ENCODE measurements around the gene MSRB1. TPM values are rescaled to one million over a fixed set of nuclear protein-coding genes. Genes with fewer than 3 reads are reported as not detected.

Gene MSRB1
- total and polyA plus RNA-seq, 2 donors (not counting 1 experiment from before 2014, with no cell fraction given), result 7.1 to 21.4 TPM

- H3K27ac ChIP-seq (ENCODE audit: insufficient read depth, low read length), result no peak overlapping the region
- peaks cover 37% of the 10 kb centered on the region for H3K36me3 ChIP-seq (ENCODE audit: control insufficient read depth, insufficient read depth, low read length)
- no peak overlapping the region for H2AFZ ChIP-seq (ENCODE audit: low read length)
- peaks cover 14% of the 10 kb centered on the region for H3K79me2 ChIP-seq (ENCODE audit: control insufficient read depth, insufficient read depth, low read length)
- no peak overlapping the region for H3K4me2 ChIP-seq (ENCODE audit: extremely low read depth, insufficient read depth, low read length)
- no peaks in the 10 kb centered on the region for H4K20me1 ChIP-seq (ENCODE audit: control insufficient read depth, extremely low read depth, insufficient read depth, low read length)
- H3K4me3 ChIP-seq (replicated peaks in 1 of 4; ENCODE audit: control extremely low read depth in 1 of 4, insufficient read depth in 1 of 4, low read depth in 3 of 4, low read length in 4 of 4), result no peak overlapping the region
- DNase-seq (ENCODE audit: low read depth in 2 of 2), result no peak
- H3K9ac ChIP-seq (ENCODE audit: insufficient read depth, low read length), result no peak overlapping the region
- no peaks in the 10 kb centered on the region for H3K4me1 ChIP-seq (ENCODE audit: control insufficient read depth, extremely low read depth, insufficient read depth, low read length)
- TF ChIP-seq EZH2 (IDR thresholded peaks at IDR 0.05; ENCODE audit: low read length, missing control alignments) (no peak), CTCF (conservative IDR thresholded peaks at IDR 0.05 in 1 of 2, IDR thresholded peaks at IDR 0.05 in 1 of 2; ENCODE audit: low read depth in 1 of 2, low read length in 2 of 2) (no peak)
- H3K9me3 ChIP-seq (ENCODE audit: control insufficient read depth, insufficient read depth, low read depth, low read length), result no peaks in the 10 kb centered on the region
- peaks cover 12% of the 10 kb centered on the region for H3K27me3 ChIP-seq (ENCODE audit: control insufficient read depth, insufficient read depth, low read length)
Observed at GRCh38 chr16:1976216-1976520, 33.2 kb upstream of the MSRB1 start.

- no peak overlapping the region for H2AFZ ChIP-seq (ENCODE audit: low read length)
- no peaks in the 10 kb centered on the region for H3K4me1 ChIP-seq (ENCODE audit: control insufficient read depth, extremely low read depth, insufficient read depth, low read length)
- H3K36me3 ChIP-seq (ENCODE audit: control insufficient read depth, insufficient read depth, low read length), result peaks cover 37% of the 10 kb centered on the region
- DNase-seq (ENCODE audit: low read depth in 2 of 2), result no peak
- peaks cover 7% of the 10 kb centered on the region for H3K27me3 ChIP-seq (ENCODE audit: control insufficient read depth, insufficient read depth, low read length)
- no peaks in the 10 kb centered on the region for H4K20me1 ChIP-seq (ENCODE audit: control insufficient read depth, extremely low read depth, insufficient read depth, low read length)
- H3K27ac ChIP-seq (ENCODE audit: insufficient read depth, low read length), result no peak overlapping the region
- peaks cover 16% of the 10 kb centered on the region for H3K79me2 ChIP-seq (ENCODE audit: control insufficient read depth, insufficient read depth, low read length)
- no peaks in the 10 kb centered on the region for H3K9me3 ChIP-seq (ENCODE audit: control insufficient read depth, insufficient read depth, low read depth, low read length)
- no peak overlapping the region for H3K4me2 ChIP-seq (ENCODE audit: extremely low read depth, insufficient read depth, low read length)
- H3K4me3 ChIP-seq (replicated peaks in 1 of 4; ENCODE audit: control extremely low read depth in 1 of 4, insufficient read depth in 1 of 4, low read depth in 3 of 4, low read length in 4 of 4), result no peak overlapping the region
- no peak for TF ChIP-seq CTCF (conservative IDR thresholded peaks at IDR 0.05 in 1 of 2, IDR thresholded peaks at IDR 0.05 in 1 of 2; ENCODE audit: low read depth in 1 of 2, low read length in 2 of 2)
- no peak for TF ChIP-seq EZH2 (IDR thresholded peaks at IDR 0.05; ENCODE audit: low read length, missing control alignments)
- H3K9ac ChIP-seq (ENCODE audit: insufficient read depth, low read length), result no peak overlapping the region
Observed at GRCh38 chr16:1975432-1976215, 32.6 kb upstream of the MSRB1 start.

- Histone ChIP-seq H3K9me3 (ENCODE audit: control insufficient read depth, insufficient read depth, low read depth, low read length) (no peaks in the 10 kb centered on the region), H3K4me2 (ENCODE audit: extremely low read depth, insufficient read depth, low read length) (no peak overlapping the region), H3K27ac (ENCODE audit: insufficient read depth, low read length) (no peak overlapping the region), H3K79me2 (ENCODE audit: control insufficient read depth, insufficient read depth, low read length) (peaks cover 16% of the 10 kb centered on the region), H3K9ac (ENCODE audit: insufficient read depth, low read length) (no peak overlapping the region), H3K4me3 (replicated peaks in 1 of 4; ENCODE audit: control extremely low read depth in 1 of 4, insufficient read depth in 1 of 4, low read depth in 3 of 4, low read length in 4 of 4) (no peak overlapping the region), H3K36me3 (ENCODE audit: control insufficient read depth, insufficient read depth, low read length) (peaks cover 37% of the 10 kb centered on the region), H4K20me1 (ENCODE audit: control insufficient read depth, extremely low read depth, insufficient read depth, low read length) (no peaks in the 10 kb centered on the region), H3K27me3 (ENCODE audit: control insufficient read depth, insufficient read depth, low read length) (no peaks in the 10 kb centered on the region), H3K4me1 (ENCODE audit: control insufficient read depth, extremely low read depth, insufficient read depth, low read length) (no peaks in the 10 kb centered on the region), H2AFZ (ENCODE audit: low read length) (no peak overlapping the region)
- no peak for TF ChIP-seq EZH2 (IDR thresholded peaks at IDR 0.05; ENCODE audit: low read length, missing control alignments)
- TF ChIP-seq CTCF (conservative IDR thresholded peaks at IDR 0.05 in 1 of 2, IDR thresholded peaks at IDR 0.05 in 1 of 2; ENCODE audit: low read depth in 1 of 2, low read length in 2 of 2), result no peak
- no peak for DNase-seq (ENCODE audit: low read depth in 2 of 2)
Observed at GRCh38 chr16:1974157-1975070, 31.4 kb upstream of the MSRB1 start.
